K562 (cell line): ENCODE measurements around the gene TCEANC. TPM values are rescaled to one million over a fixed set of nuclear protein-coding genes. Genes with fewer than 3 reads are reported as not detected.

Source experiments
- BRD9 ChIP-seq: fragments of 450-650 bp; IDR thresholded peaks from 2 replicates; pipeline ENCODE4 v1.6.1; 2018; ENCODE audit warnings: low read depth; ENCODE audit not compliant: partially characterized antibody
- DPF2 ChIP-seq: fragments of 450-650 bp; IDR thresholded peaks from 2 replicates; pipeline ENCODE4 v1.6.1; 2016
- GATA2 ChIP-seq: sonication (generic); formaldehyde crosslinking; IDR thresholded peaks from 2 replicates; pipeline ENCODE4 v1.4.0; 2020; ENCODE audit warnings: mild to moderate bottlenecking, missing genetic modification reagents
- MYNN ChIP-seq, 2 experiments: sonication (generic); formaldehyde crosslinking in 1 of 2; IDR thresholded peaks; 2 replicates each; pipeline versions ENCODE4 v1.5.0 to v1.6.1; 2016 to 2020; ENCODE audit warnings: antibody characterized with exemption in 1 of 2, missing genetic modification reagents in 1 of 2
- POLR3A ChIP-seq: IDR thresholded peaks from 2 replicates; pipeline ENCODE4 v1.6.1; 2011; ENCODE audit warnings: borderline replicate concordance, mild to moderate bottlenecking, moderate library complexity; ENCODE audit not compliant: insufficient read length, insufficient read depth; ENCODE audit errors: extremely low read depth
- RBBP5 ChIP-seq: fragments of 200-600 bp; sonication (generic); IDR thresholded peaks from 2 replicates; pipeline ENCODE4 v1.6.1; 2012; ENCODE audit warnings: borderline replicate concordance, mild to moderate bottlenecking, low read length, control low read depth, inconsistent platforms; ENCODE audit not compliant: insufficient read depth, poor library complexity, severe bottlenecking
- RNF2 ChIP-seq: sonication (generic); IDR thresholded peaks from 2 replicates; pipeline ENCODE4 v1.6.1; 2016
- SOX6 ChIP-seq: fragments of 450-650 bp; IDR thresholded peaks from 2 replicates; pipeline ENCODE4 v1.6.1; 2014; ENCODE audit warnings: mild to moderate bottlenecking
- SREBF2 ChIP-seq: sonication (generic); formaldehyde crosslinking; IDR thresholded peaks from 2 replicates; pipeline ENCODE4 v1.4.0; 2020; ENCODE audit warnings: mild to moderate bottlenecking, missing genetic modification reagents
- SRSF1 ChIP-seq: fragments of 200-400 bp; formaldehyde crosslinking; IDR thresholded peaks from 2 replicates; pipeline ENCODE4 v1.6.1; 2017; ENCODE audit warnings: mild to moderate bottlenecking, low read depth, low read length, moderate library complexity
- ZC3H8 ChIP-seq: fragments of 450-650 bp; IDR thresholded peaks from 2 replicates; pipeline ENCODE4 v1.6.1; 2017
- ZNF764 ChIP-seq: fragments of 250-450 bp; sonication (Bioruptor Pico); IDR thresholded peaks from 2 replicates; pipeline ENCODE4 v1.4.0; 2020; ENCODE audit warnings: low read depth, mild to moderate bottlenecking, moderate library complexity
- polyA plus RNA-seq, 8 experiments: library from polyadenylated mRNA; depleted of rRNA in 4 of 8; stranded (reverse) in 5 of 8; unstranded in 3 of 8; fragments of >200 nt; fragmentation: Nextera tagmentation in 2 of 8; fragmentation: Illumina TruSeq in 1 of 8; extraction: Ambion mirVana in 2 of 8; extraction: Trizol in 1 of 8; gene quantifications; 2 replicates each; pipeline versions ENCODE4 v1.2.1 to v1.2.3, GENCODE V29; 2011 to 2014; ENCODE audit warnings: inconsistent platforms in 1 of 8, missing spikeins in 1 of 8
- total RNA-seq, 7 experiments: library from RNA; depleted of rRNA in 6 of 7; stranded (reverse); fragments of >200 nt in 6 of 7; fragmentation: Illumina TruSeq in 2 of 7; extraction: Trizol in 2 of 7; gene quantifications; 2 replicates each; pipeline versions ENCODE4 v1.2.1 to v1.2.3, GENCODE V29; 2011 to 2021; ENCODE audit warnings: low replicate concordance in 1 of 7
- TF ChIP-seq, protein P1 (sequence below), 2 experiments: fragments of 450-650 bp in 1 of 2; sonication (generic) in 1 of 2; formaldehyde crosslinking in 1 of 2; IDR thresholded peaks in 1 of 2; conservative IDR thresholded peaks in 1 of 2; 2 replicates each; pipeline versions ENCODE4 v1.6.1 to v1.8.1; 2016 to 2023; ENCODE audit warnings: mild to moderate bottlenecking in 2 of 2, moderate library complexity in 2 of 2, inconsistent platforms in 1 of 2, missing genetic modification reagents in 1 of 2
- TF ChIP-seq, protein P2 (sequence below), 2 experiments: fragments of 450-650 bp in 1 of 2; sonication (generic) in 1 of 2; formaldehyde crosslinking; conservative IDR thresholded peaks; 2 replicates each; pipeline versions ENCODE4 v1.4.0 to v1.8.1; 2020 to 2022; ENCODE audit warnings: mild to moderate bottlenecking in 1 of 2, missing genetic modification reagents in 1 of 2
- TF ChIP-seq, protein P3 (sequence below): IDR thresholded peaks from 2 replicates; pipeline ENCODE4 v1.6.1; 2011; ENCODE audit warnings: borderline replicate concordance, low read depth, mild to moderate bottlenecking, moderate library complexity, low read length; ENCODE audit not compliant: insufficient read depth, poor library complexity, severe bottlenecking
- TF ChIP-seq, protein P4 (sequence below): fragments of 450-650 bp; IDR thresholded peaks from 2 replicates; pipeline ENCODE4 v1.6.1; 2014; ENCODE audit warnings: low read depth, mild to moderate bottlenecking, moderate library complexity, borderline replicate concordance

Gene TCEANC
- total and polyA plus RNA-seq, 9 of the 15 experiments (the other 6 are each of a cell fraction or from before 2014, with no cell fraction given), result 1.2 to 2.8 (median 2.0) TPM

DNA sequence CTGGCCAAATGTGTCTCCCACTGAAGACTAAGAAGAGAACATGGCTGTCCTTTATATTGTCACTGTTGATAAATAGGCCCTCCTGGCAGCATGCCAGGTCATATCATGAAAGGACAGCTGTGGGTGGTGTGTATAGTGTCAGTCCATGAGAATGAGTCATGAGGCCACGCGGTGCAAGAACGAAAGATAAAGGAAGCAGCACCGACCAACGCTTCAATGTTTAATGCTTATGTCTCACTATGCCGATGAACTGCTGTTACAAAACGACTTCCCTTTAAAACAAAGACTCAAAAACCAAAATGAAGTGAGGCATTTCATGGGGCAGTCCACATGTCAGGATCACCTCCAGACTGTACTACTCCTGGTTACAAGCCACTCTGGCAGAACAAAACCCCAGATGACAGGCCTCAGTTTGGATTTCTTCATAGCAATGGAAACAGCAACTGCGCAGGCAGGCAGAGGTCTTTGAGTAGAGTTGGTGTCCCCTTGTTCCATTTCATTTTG is 5.2 kb upstream of the TCEANC start (continued):
- no peak for TF ChIP-seq ZNF764 (CRISPR knock-in tag)
- no peak for TF ChIP-seq POLR3A
- TF ChIP-seq BRD9, result peak; percentile 83
- TF ChIP-seq, protein P1, sequence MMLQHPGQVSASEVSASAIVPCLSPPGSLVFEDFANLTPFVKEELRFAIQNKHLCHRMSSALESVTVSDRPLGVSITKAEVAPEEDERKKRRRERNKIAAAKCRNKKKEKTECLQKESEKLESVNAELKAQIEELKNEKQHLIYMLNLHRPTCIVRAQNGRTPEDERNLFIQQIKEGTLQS (IDR thresholded peaks at IDR 0.05), result peak; percentile 97
- TF ChIP-seq, protein P1 (CRISPR knock-in tag; conservative IDR thresholded peaks at IDR 0.05), result peak; percentile 98
- no peak for TF ChIP-seq SREBF2 (CRISPR knock-in tag)
- peak; percentile 64; the same call in 1 of the 2 replicates for TF ChIP-seq MYNN (IDR thresholded peaks at IDR 0.05)
- no peak for TF ChIP-seq MYNN (CRISPR knock-in tag; IDR thresholded peaks at IDR 0.05)
- TF ChIP-seq ZC3H8, result no peak
- TF ChIP-seq DPF2, result peak; percentile 99
- TF ChIP-seq, protein P2, sequence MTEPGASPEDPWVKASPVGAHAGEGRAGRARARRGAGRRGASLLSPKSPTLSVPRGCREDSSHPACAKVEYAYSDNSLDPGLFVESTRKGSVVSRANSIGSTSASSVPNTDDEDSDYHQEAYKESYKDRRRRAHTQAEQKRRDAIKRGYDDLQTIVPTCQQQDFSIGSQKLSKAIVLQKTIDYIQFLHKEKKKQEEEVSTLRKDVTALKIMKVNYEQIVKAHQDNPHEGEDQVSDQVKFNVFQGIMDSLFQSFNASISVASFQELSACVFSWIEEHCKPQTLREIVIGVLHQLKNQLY (CRISPR knock-in tag; conservative IDR thresholded peaks at IDR 0.05), result no peak
- peak; percentile 72 for TF ChIP-seq RBBP5
- TF ChIP-seq, protein P3, sequence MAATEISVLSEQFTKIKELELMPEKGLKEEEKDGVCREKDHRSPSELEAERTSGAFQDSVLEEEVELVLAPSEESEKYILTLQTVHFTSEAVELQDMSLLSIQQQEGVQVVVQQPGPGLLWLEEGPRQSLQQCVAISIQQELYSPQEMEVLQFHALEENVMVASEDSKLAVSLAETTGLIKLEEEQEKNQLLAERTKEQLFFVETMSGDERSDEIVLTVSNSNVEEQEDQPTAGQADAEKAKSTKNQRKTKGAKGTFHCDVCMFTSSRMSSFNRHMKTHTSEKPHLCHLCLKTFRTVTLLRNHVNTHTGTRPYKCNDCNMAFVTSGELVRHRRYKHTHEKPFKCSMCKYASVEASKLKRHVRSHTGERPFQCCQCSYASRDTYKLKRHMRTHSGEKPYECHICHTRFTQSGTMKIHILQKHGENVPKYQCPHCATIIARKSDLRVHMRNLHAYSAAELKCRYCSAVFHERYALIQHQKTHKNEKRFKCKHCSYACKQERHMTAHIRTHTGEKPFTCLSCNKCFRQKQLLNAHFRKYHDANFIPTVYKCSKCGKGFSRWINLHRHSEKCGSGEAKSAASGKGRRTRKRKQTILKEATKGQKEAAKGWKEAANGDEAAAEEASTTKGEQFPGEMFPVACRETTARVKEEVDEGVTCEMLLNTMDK, result no peak
- TF ChIP-seq GATA2 (CRISPR knock-in tag), result peak; percentile 84
- TF ChIP-seq, protein P4, sequence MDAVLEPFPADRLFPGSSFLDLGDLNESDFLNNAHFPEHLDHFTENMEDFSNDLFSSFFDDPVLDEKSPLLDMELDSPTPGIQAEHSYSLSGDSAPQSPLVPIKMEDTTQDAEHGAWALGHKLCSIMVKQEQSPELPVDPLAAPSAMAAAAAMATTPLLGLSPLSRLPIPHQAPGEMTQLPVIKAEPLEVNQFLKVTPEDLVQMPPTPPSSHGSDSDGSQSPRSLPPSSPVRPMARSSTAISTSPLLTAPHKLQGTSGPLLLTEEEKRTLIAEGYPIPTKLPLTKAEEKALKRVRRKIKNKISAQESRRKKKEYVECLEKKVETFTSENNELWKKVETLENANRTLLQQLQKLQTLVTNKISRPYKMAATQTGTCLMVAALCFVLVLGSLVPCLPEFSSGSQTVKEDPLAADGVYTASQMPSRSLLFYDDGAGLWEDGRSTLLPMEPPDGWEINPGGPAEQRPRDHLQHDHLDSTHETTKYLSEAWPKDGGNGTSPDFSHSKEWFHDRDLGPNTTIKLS, result peak; percentile 48; the same call in 1 of the 2 replicates
- TF ChIP-seq SRSF1, result no peak
- TF ChIP-seq RNF2, result peak; percentile 93
- peak; percentile 87 for TF ChIP-seq SOX6
